H4 (cell line): ENCODE data around the gene IQGAP1. TPM values are rescaled to one million over a fixed set of nuclear protein-coding genes. Genes with fewer than 3 reads are reported as not detected.
A peak's percentile ranks its signal among the peaks of the same experiment; 100 is the strongest.
"Not testable (repeated sequence)": the region's sequence is repeated elsewhere in the genome, so short reads cannot be mapped to it uniquely, and the experiment has no call there.

ENCODE experiments used
- DNase-seq: peaks from one replicate; pipeline ENCODE4 v3.0.0-alpha.2; 2015; ENCODE audit warnings: low spot score
- total RNA-seq: library from RNA; depleted of rRNA; stranded (reverse); fragments of >200 nt; shearing (Covaris generic); gene quantifications from 2 replicates; pipeline ENCODE4 v1.2.3, GENCODE V29; 2014

IQGAP1 gene
- total RNA-seq, 1 experiment from 2014 or later, result 53.3 TPM

GRCh38 chr15:90376789-90377188 is 11.3 kb upstream of the IQGAP1 start:
- no peak for DNase-seq

- no peak for DNase-seq
These were observed 8.8 kb upstream of the IQGAP1 start for GRCh38 chr15:90379263-90379662.

GRCh38 chr15:90381515-90381914 is 6.5 kb upstream of the IQGAP1 start:
- no peak for DNase-seq

GRCh38 chr15:90382320-90382719 is 5.7 kb upstream of the IQGAP1 start:
- DNase-seq, result no peak

GRCh38 chr15:90386221-90386620 is 1.8 kb upstream of the IQGAP1 start:
- no peak for DNase-seq

GRCh38 chr15:90388462-90389380 is 679 bp downstream of the IQGAP1 start:
- DNase-seq, result peak; percentile 28

- DNase-seq, result no peak
These were observed 1.5 kb downstream of the IQGAP1 start for GRCh38 chr15:90389513-90389912.

GRCh38 chr15:90393040-90393439 is 5.0 kb downstream of the IQGAP1 start:
- no peak for DNase-seq

- DNase-seq, result no peak
These were observed 6.0 kb downstream of the IQGAP1 start for GRCh38 chr15:90394074-90394473.

- DNase-seq, result no peak
These were observed 6.9 kb downstream of the IQGAP1 start for GRCh38 chr15:90394748-90395442.

- DNase-seq, result no peak
These were observed 8.3 kb downstream of the IQGAP1 start for GRCh38 chr15:90396321-90396720.

GRCh38 chr15:90400005-90400758 is 12.1 kb downstream of the IQGAP1 start:
- no peak for DNase-seq

GRCh38 chr15:90400759-90401314 is 12.8 kb downstream of the IQGAP1 start:
- DNase-seq, result peak; percentile 93

- no peak for DNase-seq
These were observed 13.5 kb downstream of the IQGAP1 start for GRCh38 chr15:90401495-90401894.

- peak; percentile 64 for DNase-seq
These were observed 14.2 kb downstream of the IQGAP1 start for GRCh38 chr15:90402223-90402622.

GRCh38 chr15:90402767-90403166 is 14.7 kb downstream of the IQGAP1 start:
- no peak for DNase-seq

- DNase-seq, result no peak
These were observed 17.1 kb downstream of the IQGAP1 start for GRCh38 chr15:90405055-90405607.

GRCh38 chr15:90407336-90407735 is 19.3 kb downstream of the IQGAP1 start:
- DNase-seq, result no peak

GRCh38 chr15:90407871-90408317 is 19.9 kb downstream of the IQGAP1 start:
- DNase-seq, result no peak

- DNase-seq, result no peak
These were observed 20.6 kb downstream of the IQGAP1 start for GRCh38 chr15:90408657-90409056.

GRCh38 chr15:90409587-90409986 is 21.5 kb downstream of the IQGAP1 start:
- not testable (repeated sequence) for DNase-seq
